Keratinocyte (primary cell): ENCODE results near the gene OGDH. TPM values are rescaled to one million over a fixed set of nuclear protein-coding genes. Genes with fewer than 3 reads are reported as not detected.

Source experiments
- DNase-seq: peaks from one replicate; pipeline ENCODE4 v3.0.0-alpha.2; 2011; ENCODE audit warnings: low read depth, missing footprints, low spot score
- FAIRE-seq: peaks from 2 replicates; lab custom pipeline; 2011; peaks lifted over from hg19 to GRCh38; lab: Jason Lieb, UNC
- H2AFZ ChIP-seq: 2 replicates; pipeline ENCODE4 v1.6.0; 2012; ENCODE audit warnings: low read length, control low read depth, inconsistent platforms; ENCODE audit not compliant: control insufficient read depth
- H3K27ac ChIP-seq: 2 replicates; pipeline ENCODE4 v1.5.1; 2011; ENCODE audit warnings: low read length; ENCODE audit not compliant: control insufficient read depth, insufficient read depth
- H3K27me3 ChIP-seq: 3 replicates; pipeline ENCODE4 v1.6.0; 2011; ENCODE audit warnings: low read length; ENCODE audit not compliant: control insufficient read depth, insufficient read depth; ENCODE audit errors: extremely low read depth
- H3K36me3 ChIP-seq, 2 experiments: 2 replicates in 1 of 2; 3 replicates in 1 of 2; pipeline ENCODE4 v1.5.1; 2011; ENCODE audit warnings: low read length in 2 of 2, mild to moderate bottlenecking in 1 of 2; ENCODE audit not compliant: control insufficient read depth in 2 of 2, insufficient read depth in 2 of 2; ENCODE audit errors: extremely low read depth in 1 of 2
- H3K4me1 ChIP-seq: 3 replicates; pipeline ENCODE4 v1.5.1; 2011; ENCODE audit warnings: low read length; ENCODE audit not compliant: control insufficient read depth, insufficient read depth; ENCODE audit errors: extremely low read depth
- H3K4me2 ChIP-seq: 3 replicates; pipeline ENCODE4 v1.6.0; 2011; ENCODE audit warnings: low read depth, low read length; ENCODE audit not compliant: control insufficient read depth, insufficient read depth; ENCODE audit errors: extremely low read depth
- H3K4me3 ChIP-seq, 3 experiments: fragments of 200-600 bp in 1 of 3; sonication (generic) in 1 of 3; 2 replicates in 2 of 3; 3 replicates in 1 of 3; pipeline ENCODE4 v1.5.1; 2011 to 2016; ENCODE audit warnings: low read length in 3 of 3, mild to moderate bottlenecking in 3 of 3, control low read depth in 2 of 3, inconsistent platforms in 1 of 3, low read depth in 1 of 3, mixed read lengths in 1 of 3, mixed run types in 1 of 3, moderate library complexity in 1 of 3; ENCODE audit not compliant: control insufficient read depth in 2 of 3, insufficient read depth in 2 of 3; ENCODE audit errors: extremely low read depth in 1 of 3
- H3K79me2 ChIP-seq: 2 replicates; pipeline ENCODE4 v1.6.0; 2012; ENCODE audit warnings: low read length; ENCODE audit not compliant: control insufficient read depth, insufficient read depth
- H3K9ac ChIP-seq: 3 replicates; pipeline ENCODE4 v1.6.0; 2011; ENCODE audit warnings: low read length; ENCODE audit not compliant: control insufficient read depth, insufficient read depth; ENCODE audit errors: extremely low read depth
- H3K9me1 ChIP-seq: 3 replicates; pipeline ENCODE4 v1.6.0; 2011; ENCODE audit warnings: low read length; ENCODE audit not compliant: control insufficient read depth, insufficient read depth; ENCODE audit errors: extremely low read depth
- H3K9me3 ChIP-seq: 2 replicates; pipeline ENCODE4 v1.5.1; 2012; ENCODE audit warnings: low read depth, low read length; ENCODE audit not compliant: control insufficient read depth
- H4K20me1 ChIP-seq: 3 replicates; pipeline ENCODE4 v1.6.0; 2011; ENCODE audit warnings: low read length; ENCODE audit not compliant: control insufficient read depth, insufficient read depth; ENCODE audit errors: extremely low read depth
- EZH2 ChIP-seq: IDR thresholded peaks from one replicate; pipeline ENCODE4 v1.6.1; 2012; ENCODE audit warnings: inconsistent platforms, mild to moderate bottlenecking, low read length, moderate library complexity
- dilution Hi-C: fragments of 300-500 bp; cut with MboI; formaldehyde crosslinking; loops from one replicate; pipeline ENCODE4 v1.7.0; 2020; ENCODE audit warnings: low sequenced_read_pairs; ENCODE audit not compliant: extremely low pct_ligation_motif_present
- polyA plus RNA-seq, 5 experiments: library from polyadenylated mRNA; depleted of rRNA in 3 of 5; stranded (reverse) in 3 of 5; stranded (forward) in 1 of 5; unstranded in 1 of 5; fragments of >200 nt; gene quantifications; 1 replicate in 1 of 5; 2 replicates in 3 of 5; 3 replicates in 1 of 5; pipeline versions ENCODE4 v1.2.1 to v1.2.3, GENCODE V29; 2011 to 2012; ENCODE audit warnings: missing spikeins in 2 of 5, low read depth in 1 of 5, low replicate concordance in 1 of 5
- TF ChIP-seq, protein P1 (sequence below), 3 experiments: IDR thresholded peaks in 1 of 3; conservative IDR thresholded peaks in 1 of 3; optimal IDR thresholded peaks in 1 of 3; 2 replicates in 2 of 3; 3 replicates in 1 of 3; pipeline versions ENCODE3 to v1.5.1; 2011; ENCODE audit warnings: low read length in 3 of 3, mild to moderate bottlenecking in 3 of 3, moderate library complexity in 2 of 3, control low read depth in 1 of 3, inconsistent platforms in 1 of 3; ENCODE audit not compliant: insufficient read depth in 2 of 3; ENCODE audit errors: extremely low read depth in 1 of 3

The OGDH gene
- polyA plus RNA-seq, 1 donor (not counting 4 experiments of a cell fraction or from before 2014, with no cell fraction given), result 46.4 TPM

DNA sequence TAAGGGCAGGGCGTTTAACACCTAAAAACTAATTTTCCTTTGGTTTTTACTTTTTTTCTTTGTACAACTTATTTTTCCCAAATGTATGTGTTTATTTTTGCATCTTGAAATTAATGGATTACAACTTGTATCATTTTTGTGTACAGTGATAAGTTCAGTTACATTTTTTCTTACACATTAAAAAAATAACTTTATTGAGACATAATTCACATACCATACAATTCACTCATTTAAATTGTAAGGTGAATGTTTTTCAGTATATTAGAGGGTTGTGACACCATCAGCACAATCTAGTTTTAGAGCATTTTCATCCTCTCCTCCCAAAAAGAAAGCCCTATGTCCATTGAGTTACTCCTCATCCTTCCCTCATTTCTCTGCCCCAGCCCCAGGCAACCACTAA is 11.6 kb downstream of the OGDH start:
- Histone ChIP-seq H3K79me2 (peaks cover 97% of the 10 kb centered on the region), H2AFZ (no peak overlapping the region), H4K20me1 (no peaks in the 10 kb centered on the region), H3K9me3 (no peaks in the 10 kb centered on the region), H3K4me2 (peak overlapping the region; percentile 60), H3K4me3 (peak overlapping the region; percentile 20 to 48 (median 44)), H3K9me1 (no peaks in the 10 kb centered on the region), H3K27ac (peak overlapping the region; percentile 83), H3K27me3 (no peaks in the 10 kb centered on the region), H3K36me3 (peaks cover 3 to 8% of the 10 kb centered on the region in 2 experiments), H3K9ac (peak overlapping the region; percentile 55), H3K4me1 (peaks cover 39% of the 10 kb centered on the region)
- no peak for DNase-seq
- no peak for FAIRE-seq
- no peak for TF ChIP-seq EZH2
- TF ChIP-seq, protein P1, sequence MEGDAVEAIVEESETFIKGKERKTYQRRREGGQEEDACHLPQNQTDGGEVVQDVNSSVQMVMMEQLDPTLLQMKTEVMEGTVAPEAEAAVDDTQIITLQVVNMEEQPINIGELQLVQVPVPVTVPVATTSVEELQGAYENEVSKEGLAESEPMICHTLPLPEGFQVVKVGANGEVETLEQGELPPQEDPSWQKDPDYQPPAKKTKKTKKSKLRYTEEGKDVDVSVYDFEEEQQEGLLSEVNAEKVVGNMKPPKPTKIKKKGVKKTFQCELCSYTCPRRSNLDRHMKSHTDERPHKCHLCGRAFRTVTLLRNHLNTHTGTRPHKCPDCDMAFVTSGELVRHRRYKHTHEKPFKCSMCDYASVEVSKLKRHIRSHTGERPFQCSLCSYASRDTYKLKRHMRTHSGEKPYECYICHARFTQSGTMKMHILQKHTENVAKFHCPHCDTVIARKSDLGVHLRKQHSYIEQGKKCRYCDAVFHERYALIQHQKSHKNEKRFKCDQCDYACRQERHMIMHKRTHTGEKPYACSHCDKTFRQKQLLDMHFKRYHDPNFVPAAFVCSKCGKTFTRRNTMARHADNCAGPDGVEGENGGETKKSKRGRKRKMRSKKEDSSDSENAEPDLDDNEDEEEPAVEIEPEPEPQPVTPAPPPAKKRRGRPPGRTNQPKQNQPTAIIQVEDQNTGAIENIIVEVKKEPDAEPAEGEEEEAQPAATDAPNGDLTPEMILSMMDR (optimal IDR thresholded peaks at IDR 0.05 in 1 of 3, IDR thresholded peaks at IDR 0.05 in 1 of 3, conservative IDR thresholded peaks at IDR 0.05 in 1 of 3; ENCODE audit: extremely low read depth in 1 of 3, insufficient read depth in 2 of 3, low read length in 3 of 3), result no peak
- dilution Hi-C loops, result no loop called here

DNA sequence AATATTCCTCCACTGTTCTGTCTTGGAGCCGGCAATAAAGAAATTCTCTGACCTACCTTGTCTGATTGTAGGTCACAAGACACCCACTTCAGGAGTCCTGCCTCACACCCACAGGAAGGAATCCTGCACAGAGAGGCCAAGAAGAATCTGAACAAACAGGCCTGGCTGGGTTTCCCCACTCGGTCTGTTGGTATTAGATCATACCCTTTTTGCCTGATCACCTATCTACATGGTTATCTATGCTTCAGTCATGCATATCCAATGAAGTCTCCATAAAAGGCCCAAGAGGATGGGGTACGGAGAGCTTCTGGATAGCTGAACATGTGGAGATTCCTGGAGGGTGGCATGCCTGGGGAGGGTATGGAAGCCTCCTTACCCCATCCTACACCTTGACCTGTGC is 12.3 kb downstream of the OGDH start:
- H3K27me3 ChIP-seq, result no peaks in the 10 kb centered on the region
- FAIRE-seq, result peak; percentile 58
- no peak overlapping the region for H2AFZ ChIP-seq
- H3K9me3 ChIP-seq, result no peaks in the 10 kb centered on the region
- peak overlapping the region; percentile 60 for H3K4me2 ChIP-seq
- DNase-seq, result no peak
- peaks cover 39% of the 10 kb centered on the region for H3K4me1 ChIP-seq
- peaks cover 3 to 8% of the 10 kb centered on the region in 2 experiments for H3K36me3 ChIP-seq
- H3K27ac ChIP-seq, result peak overlapping the region; percentile 83
- H4K20me1 ChIP-seq, result no peaks in the 10 kb centered on the region
- no peaks in the 10 kb centered on the region for H3K9me1 ChIP-seq
- TF ChIP-seq EZH2, result no peak
- TF ChIP-seq, protein P1 (optimal IDR thresholded peaks at IDR 0.05 in 1 of 3, IDR thresholded peaks at IDR 0.05 in 1 of 3, conservative IDR thresholded peaks at IDR 0.05 in 1 of 3; ENCODE audit: extremely low read depth in 1 of 3, insufficient read depth in 2 of 3, low read length in 3 of 3), result no peak
- dilution Hi-C loops, result no loop called here
- peak overlapping the region; percentile 55 for H3K9ac ChIP-seq
- H3K79me2 ChIP-seq, result peaks cover 97% of the 10 kb centered on the region
- peak overlapping the region; percentile 20 to 48 (median 44) for H3K4me3 ChIP-seq
